Retina (tissue), 1 donor: ENCODE data around the gene XPR1.
"Not testable (repeated sequence)": the region's sequence is repeated elsewhere in the genome, so short reads cannot be mapped to it uniquely, and the experiment has no call there.

ENCODE experiments used
- DNase-seq: peaks from one replicate; pipeline ENCODE4 v3.0.0-alpha.2; 2016

XPR1 gene

DNA sequence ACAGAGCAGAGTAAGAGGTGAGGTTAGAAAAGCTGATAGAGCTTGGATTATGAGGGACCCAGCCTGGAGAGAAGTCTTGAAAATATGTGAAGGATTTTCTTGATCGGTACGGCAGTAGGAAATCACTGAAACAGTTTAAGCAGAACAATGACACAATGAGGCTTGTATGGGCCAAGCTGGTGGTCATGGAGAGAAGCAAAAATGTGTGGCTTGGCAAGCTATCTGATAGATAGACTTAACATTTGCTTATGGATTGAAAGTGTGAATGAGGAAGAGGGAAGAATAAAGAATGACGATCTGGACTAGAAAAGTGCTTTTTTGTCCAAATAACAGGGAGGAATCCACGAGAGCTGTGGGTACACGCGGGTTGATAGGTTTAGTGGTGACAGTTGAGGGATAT, 15.4 kb upstream of the XPR1 start:
- no peak for DNase-seq

DNA sequence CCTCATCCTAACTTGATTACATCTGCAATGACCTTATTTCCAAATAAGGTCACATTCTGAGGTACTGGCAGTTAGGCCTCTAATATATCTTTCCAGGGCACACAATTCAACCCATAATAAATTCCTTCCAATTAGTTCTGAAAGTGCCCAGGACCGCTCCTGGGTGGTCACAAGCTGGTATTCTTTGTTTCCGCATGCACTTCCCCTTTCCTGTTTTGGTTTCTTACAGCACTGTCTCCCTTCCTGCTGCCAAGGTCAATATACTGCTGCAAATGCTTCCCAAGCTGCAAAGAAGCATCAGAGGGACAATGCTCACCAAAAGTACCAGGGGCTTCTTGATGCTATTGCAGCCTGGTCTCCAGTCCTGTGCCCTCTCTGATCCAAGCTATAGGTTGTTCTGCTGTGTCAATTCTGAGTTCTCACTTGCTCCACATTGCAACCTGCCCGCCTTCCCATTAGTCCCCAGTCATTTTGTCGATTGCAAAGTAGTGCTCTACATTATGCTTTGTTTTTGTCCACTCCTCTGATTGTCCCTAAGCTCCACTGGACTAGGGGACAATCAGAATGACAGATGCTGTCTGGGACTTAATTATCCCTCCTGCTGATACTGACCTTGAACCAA, 13.9 kb upstream of the XPR1 start:
- peak; percentile 73 for DNase-seq

DNA sequence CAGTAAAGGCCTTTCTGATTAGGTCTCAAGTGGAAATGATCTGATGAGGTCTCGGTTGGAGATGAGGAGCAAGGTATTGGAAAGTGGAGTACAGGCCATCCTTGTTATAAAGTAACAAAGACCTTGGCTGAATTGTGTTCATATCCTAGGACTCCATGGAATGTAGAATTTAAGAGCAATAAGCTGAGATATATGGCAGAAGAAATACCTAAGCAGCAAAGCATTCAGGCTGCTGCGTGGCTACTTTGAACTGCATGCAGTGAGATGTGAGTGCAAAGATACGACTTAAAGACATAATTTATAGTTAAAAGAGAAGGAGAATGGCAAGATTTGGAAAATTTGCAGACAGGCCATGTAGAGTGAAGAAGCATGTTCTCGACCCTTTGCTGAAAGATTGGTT, 11.2 kb upstream of the XPR1 start:
- DNase-seq = no peak

DNA sequence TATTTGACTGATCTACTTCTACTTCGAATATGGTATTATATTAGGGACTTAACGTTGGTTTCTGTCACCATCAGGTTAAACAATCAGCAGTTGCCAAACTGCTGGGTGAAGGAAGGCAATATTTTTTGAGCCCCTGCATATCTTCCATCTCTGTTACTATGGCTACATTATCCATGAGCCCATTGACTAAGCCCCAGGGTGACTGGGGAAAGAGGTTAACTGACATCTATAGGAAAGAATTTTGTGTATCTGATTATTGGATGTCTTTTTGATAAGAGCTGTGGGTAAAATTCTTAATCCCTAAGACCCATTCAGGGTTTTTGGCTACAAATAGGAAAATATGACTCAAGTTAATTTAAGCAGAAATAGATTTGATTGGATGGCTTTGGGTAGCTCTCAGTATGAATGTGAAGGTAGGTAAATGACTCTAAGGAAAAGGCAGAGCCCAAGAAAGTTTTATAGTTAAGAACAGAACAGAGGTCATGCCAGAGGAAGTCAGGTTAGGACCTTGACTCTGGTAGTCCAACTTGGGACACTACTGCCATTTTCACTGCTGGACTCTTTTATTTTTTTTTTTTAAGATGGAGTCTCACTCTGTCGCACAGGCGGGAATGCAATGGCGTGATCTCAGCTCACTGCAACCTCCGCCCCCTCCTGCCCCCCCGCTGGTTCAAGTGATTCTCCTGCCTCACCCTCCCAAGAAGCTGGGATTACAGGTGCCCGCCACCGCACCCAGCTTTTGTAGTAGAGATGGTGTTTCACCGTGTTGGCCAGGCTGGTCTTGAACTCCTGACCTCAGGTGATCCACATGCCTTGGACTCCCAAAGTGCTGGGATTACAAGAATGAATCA, 8.9 kb upstream of the XPR1 start:
- DNase-seq = no peak

DNA sequence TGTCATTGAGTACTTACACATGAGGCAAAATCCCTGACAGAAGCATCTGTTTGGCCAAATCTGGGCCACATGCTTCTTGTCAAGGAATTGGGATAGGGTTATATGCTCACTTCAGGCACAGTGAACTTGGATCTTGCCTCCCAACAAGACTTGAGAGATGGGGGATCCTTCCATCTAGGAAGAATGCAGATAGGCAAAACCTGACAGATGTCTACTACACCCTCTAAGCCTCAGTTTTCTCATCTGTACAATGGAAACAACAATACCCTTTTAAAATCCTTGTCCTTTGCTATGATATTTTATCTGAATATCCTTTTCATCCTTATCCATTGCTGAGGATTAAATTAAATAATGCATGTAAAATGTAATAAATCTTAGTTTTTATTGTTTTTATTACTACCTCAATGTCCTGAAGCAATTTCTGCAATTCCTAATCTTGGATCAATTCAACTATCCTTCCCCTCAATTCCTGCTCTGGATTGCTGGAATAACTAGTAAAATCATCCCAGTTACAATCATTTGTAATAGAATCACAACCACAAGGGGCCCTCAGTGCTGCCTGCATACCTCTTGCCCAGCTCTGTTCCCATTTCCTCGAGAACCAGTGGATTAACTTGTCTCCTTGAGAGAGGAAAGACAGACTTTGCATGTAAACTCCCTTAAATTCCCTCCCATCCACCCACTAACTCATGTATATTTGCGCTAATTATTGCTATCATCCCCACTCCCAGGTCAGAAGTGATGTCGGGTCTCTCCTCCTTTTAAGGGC, 8.1 kb upstream of the XPR1 start:
- DNase-seq = no peak

DNA sequence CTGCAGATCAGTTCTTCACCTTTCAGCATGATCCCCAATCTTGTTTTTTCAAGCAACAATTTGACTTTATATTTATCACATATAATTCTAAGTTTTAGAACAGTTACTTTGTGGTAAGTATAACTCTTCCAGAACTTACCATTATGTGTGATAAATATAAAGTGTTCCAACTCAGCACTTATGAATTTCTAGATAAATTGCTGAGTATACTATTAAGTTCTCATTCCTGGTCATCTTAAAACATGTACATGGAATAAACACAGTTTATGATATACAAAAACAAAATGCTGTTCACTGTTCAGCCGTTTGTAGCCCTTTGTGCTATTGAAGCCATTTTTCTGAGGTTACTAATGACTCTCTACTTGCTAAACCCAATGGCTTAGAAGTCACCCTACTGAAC, 5.1 kb upstream of the XPR1 start:
- DNase-seq = no peak

GRCh38 chr1:180627411-180627810, 4.4 kb upstream of the XPR1 start:
- DNase-seq = no peak

DNA sequence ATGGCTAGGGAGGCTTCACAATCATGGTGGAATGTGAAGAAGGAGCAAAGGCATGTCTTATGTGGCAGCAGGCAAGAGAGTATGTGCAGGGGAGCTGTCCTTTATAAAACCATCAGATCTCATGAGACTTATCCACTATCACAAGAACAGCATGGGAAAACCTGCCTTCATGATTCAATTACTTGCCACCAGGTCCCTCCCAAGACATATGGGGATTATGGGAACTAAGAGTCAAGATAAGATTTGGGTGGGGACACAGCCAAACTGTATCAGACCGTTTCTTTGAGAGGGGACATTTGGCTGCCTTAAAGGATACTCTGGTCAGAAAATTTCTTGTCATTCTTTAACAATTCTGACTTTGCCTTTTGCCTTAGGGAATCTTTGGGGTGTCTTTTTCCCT, 3.2 kb upstream of the XPR1 start:
- no peak for DNase-seq

DNA sequence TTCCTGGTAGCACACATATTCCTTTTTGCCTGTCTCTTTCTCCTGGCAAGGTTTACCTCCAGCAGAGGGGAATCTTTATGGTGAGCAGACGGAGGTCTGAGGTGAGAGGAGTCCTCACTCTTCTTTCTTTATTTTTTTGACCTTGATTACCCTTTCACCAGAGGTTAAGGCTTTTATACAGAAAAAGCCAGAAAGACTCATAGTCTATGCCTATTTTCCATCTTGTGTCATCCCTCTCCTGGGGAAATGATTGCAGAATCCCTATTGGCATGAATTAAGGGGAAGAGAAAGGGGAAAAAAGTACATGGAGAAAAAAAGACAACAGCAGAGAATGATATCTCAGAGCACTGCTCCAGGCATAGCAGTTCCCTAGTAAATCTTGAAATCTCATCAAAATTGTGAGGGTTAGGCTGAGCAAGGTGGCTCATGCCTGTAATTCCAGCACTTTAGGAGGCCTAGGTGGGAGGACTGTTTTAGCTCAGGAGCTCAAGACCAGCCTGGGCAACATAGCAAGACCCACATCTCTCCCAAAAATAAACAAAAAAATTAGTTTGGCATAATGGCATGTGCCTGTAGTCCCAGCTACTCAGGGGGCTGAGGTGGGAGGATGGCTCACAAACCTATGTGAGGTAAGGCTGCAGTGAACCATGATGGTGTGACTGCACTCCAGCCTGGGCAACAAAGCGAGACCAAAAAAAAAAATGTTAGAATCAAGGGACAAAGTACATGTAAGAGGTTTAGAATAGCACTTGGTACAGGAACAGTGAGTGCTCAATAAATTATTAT, 1.2 kb upstream of the XPR1 start:
- no peak for DNase-seq

DNA sequence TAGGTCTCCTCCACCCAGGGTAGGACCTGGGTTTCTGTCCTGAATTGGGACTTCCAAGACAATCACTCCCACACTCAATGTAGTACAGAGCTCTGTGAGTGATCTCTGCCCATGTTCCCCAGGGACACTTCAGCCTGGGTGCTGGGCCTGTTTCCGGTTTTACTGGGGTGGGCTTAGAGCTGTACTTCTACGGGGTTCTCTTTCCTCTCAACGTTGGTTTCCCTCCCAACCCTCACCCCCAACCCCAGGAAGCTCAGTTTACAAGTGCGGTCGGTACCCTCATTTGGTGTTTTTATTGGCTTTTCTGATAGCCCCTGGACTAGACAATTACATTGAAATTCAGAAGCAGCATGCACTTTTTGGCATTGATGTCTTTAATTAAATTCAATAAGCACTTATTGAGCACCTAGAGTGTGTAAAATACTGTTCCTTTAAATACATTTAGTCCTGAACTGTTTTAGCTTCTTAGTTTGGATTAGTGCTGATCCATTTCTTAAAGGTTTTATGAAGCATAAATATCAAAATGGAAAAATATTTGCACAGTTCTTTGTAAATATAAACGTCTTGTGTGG, 542 bp upstream of the XPR1 start:
- DNase-seq = no peak

- DNase-seq = no peak
These were observed 669 bp downstream of the XPR1 start for GRCh38 chr1:180632326-180633056.

DNA sequence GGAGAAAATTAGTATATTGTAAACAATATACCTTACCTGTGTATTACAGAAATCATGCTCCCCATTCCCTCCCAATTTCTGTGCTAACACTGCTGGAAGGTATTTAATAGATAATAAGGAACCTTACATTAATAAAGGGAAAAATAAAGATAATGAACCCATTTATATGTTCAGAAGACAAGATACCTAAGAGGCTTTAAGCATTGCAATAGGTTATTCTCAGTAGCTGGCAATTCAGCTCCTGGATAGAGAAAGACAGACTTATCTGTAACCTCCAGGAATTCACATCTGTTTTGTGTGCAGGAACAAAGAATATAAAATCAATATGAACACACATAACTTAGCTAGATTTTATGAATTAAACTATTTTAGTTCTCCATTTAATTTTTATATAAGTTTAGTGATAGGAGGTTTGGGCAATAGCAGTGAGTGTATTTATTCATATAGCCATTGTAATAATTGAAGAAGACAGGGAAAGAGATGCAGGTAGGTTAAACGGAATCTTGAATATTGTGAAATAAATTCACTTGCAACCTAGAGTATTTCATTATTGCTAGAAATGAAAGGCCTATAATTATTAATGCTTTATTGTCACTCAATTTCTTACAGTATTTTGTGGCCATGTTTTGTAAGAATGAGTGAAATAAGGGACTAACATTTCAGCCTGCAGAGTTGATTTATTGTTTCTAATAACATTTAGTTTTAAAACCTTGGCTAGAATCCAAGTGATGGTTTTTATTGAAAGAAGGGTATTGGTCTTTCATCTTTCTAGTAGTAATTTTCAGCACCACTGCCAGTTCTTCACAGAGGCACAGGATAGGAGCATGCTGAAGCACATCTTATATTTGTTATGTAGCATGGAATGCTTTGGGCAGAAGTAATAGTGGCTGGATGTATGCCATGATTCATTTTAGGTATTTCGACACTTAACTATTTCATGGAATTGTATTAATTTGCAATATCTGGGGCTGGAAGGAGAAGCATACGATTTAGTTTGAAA, 1.5 kb downstream of the XPR1 start:
- DNase-seq = no peak

- DNase-seq = no peak
These were observed 4.3 kb downstream of the XPR1 start for GRCh38 chr1:180636138-180636537.

- no peak for DNase-seq
These were observed 8.0 kb downstream of the XPR1 start for GRCh38 chr1:180639871-180640270.

GRCh38 chr1:180640531-180640949, 8.7 kb downstream of the XPR1 start:
- DNase-seq = no peak

- DNase-seq = no peak
These were observed 9.8 kb downstream of the XPR1 start for GRCh38 chr1:180641662-180642061.

DNA sequence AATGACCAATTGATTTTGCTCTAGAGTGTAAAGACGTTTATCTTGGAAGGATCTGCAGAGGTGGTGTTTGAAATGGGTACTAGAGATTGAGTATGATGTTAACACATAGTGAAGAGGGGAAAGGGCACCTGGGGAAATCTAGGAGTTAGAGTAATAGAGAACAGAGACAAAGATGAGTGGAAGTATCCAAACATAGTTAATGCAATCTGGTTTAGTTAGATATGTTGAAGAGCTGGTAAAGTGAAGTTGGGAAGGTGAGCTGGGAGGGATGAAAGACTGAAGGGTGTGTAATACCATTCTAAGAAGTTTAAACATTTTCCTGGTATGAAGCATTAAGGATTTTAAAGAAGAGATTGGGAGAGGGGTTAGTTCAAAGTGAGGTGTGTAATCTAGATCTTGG, 11.0 kb downstream of the XPR1 start:
- DNase-seq = no peak

DNA sequence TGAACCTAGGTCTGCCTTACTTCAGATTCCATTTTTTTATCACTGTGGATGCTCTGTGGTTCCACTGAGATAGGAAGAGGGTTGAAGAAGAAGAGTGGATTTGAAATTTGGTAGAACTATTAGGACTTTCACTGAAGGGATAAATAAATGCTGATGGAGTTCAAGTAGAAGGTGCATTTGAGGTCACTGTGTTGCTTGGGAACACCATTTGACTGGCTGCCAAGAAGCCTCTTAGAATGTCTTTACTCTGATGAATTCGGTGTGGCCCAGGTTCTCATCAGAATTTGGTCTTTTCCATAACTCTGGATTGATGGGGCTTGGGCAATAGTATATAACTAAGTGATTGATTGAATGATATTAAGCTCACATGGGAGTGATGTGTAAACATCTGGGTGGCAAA, 11.9 kb downstream of the XPR1 start:
- no peak for DNase-seq

DNA sequence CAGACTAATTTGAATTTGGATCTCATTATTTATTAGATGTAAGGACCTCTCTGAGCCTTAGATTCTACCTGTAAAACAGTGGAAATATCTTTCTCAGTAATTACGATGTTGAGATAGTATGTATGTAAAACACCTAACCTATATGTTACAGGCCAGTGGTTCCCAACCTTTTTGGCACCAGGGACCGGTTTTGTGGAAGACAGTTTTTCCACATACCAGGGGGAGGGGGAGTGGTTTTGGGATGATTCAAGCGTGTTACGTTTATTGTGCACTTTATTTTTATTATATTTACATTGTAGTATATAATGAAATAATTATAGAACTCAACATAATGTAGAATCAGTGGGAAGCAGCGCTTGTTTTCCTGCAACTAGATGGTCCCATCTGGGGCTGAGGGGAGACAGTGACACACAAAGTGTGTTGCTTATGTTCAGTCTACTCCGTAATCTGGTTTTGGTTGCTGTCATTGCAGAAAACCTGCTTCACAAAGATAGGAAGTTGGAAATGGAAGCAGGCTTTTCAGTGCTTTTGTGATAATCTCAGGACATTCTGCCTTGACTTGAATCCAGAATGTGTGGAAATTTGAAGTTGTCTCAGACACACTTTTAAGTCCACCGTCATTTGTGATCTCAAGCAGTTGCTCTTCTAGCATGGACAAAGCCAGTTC, 12.8 kb downstream of the XPR1 start:
- DNase-seq = no peak

GRCh38 chr1:180645261-180645660, 13.4 kb downstream of the XPR1 start:
- not testable (repeated sequence) for DNase-seq
